Cardiac fibroblast (primary cell): ENCODE results near the gene KRT31.
A peak's percentile ranks its signal among the peaks of the same experiment; 100 is the strongest.

Experiments used
- DNase-seq, 2 donors: peaks; one replicate each; pipeline versions ENCODE4 v3.0.0 to v3.0.0-alpha.2; 2010; ENCODE audit warnings: low read depth in 2 of 2
- H3K4me3 ChIP-seq, 2 donors: replicated peaks in 1 of 2; 1 replicate in 1 of 2; 2 replicates in 1 of 2; pipeline ENCODE4 v1.5.1; 2011; ENCODE audit warnings: low read depth in 2 of 2, low read length in 2 of 2, mild to moderate bottlenecking in 2 of 2, moderate library complexity in 1 of 2
- TF ChIP-seq, protein P1 (sequence below): IDR thresholded peaks from one replicate; pipeline ENCODE4 v1.5.1; 2011; ENCODE audit warnings: low read depth, mild to moderate bottlenecking, low read length, inconsistent platforms

The KRT31 gene

DNA sequence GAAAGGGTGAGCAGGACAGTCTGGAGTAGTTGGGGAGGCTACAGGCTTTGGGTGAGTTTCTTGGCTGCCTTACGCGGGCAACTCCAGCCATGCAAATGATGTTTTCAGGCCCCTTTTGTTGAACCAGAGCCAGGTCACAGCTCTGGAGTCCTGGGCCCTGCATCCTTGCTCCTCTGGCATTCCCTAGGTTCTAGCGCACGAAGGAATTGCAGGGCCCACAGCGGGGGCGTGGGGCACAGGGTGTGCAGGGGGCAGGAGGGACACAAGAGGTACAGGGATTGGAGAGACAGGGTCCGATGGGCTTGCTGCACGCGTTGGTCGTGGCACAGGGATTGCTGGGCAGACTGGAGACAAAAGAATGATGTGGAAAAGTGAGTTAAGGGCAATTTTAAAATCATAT is 3.6 kb downstream of the KRT31 start:
- no peak overlapping the region for H3K4me3 ChIP-seq
- DNase-seq = no peak
- TF ChIP-seq, protein P1, sequence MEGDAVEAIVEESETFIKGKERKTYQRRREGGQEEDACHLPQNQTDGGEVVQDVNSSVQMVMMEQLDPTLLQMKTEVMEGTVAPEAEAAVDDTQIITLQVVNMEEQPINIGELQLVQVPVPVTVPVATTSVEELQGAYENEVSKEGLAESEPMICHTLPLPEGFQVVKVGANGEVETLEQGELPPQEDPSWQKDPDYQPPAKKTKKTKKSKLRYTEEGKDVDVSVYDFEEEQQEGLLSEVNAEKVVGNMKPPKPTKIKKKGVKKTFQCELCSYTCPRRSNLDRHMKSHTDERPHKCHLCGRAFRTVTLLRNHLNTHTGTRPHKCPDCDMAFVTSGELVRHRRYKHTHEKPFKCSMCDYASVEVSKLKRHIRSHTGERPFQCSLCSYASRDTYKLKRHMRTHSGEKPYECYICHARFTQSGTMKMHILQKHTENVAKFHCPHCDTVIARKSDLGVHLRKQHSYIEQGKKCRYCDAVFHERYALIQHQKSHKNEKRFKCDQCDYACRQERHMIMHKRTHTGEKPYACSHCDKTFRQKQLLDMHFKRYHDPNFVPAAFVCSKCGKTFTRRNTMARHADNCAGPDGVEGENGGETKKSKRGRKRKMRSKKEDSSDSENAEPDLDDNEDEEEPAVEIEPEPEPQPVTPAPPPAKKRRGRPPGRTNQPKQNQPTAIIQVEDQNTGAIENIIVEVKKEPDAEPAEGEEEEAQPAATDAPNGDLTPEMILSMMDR = no peak

DNA sequence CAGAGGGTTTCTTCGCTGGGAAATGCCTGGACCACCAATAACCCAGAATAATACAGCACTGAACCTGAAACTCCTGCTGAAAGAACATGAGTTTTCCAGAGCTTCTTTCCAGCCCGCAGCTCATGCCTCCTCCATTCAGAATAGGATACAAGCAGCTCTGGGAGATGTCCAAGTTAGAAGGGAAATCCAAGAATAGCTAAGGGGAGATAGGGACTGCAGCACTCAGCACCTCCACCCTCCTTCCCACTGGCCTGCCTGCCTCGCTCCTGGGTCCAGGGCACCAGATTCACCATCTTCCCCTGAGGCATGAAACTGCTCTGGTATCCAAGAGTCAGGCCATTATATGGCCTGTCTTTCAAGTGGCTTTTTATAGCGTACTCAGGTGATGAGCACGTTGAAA is 4.1 kb downstream of the KRT31 start:
- DNase-seq = peak in 1 of 2 donors; percentile 59
- TF ChIP-seq, protein P1 = no peak
- H3K4me3 ChIP-seq = no peak overlapping the region

DNA sequence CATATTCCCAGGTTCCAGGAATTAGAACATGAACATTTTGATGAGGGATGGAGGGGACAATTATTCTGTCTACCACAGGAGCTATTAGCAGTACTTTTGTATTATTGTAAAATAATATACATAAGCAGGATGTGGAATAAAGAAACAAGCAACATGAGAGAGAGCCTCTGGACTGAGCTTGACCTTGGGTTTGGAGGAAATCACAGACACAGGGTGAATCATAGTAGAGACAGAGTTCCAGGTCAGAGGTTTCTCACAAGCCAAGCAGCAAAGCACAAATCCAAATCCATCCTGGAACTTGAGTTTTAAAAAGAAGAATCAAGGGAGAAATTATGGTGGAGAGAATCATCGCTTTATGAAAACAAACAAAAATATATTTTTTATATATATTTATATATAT is 5.1 kb downstream of the KRT31 start:
- DNase-seq = peak in 1 of 2 donors; percentile 50
- TF ChIP-seq, protein P1 = no peak
- H3K4me3 ChIP-seq = no peak overlapping the region

DNA sequence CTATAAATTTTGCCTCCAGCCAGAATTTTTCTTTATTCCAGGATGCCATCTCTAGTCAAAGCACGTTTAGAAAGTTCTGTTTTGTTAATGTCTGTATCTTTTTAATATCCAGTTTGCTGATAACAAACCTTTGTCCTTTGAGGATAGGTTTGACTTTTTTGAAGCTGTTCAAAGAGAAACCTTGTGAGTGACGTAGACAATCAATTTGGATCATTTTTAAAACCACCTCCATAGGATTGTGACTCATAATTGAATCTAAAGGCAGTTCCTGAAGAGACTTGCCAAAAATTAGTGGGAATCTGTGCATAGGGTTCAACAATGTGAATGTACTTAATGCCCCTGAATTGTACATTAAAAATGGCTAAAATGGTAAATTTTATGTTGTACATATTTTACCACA is 5.9 kb downstream of the KRT31 start:
- no peak for DNase-seq
- no peak overlapping the region for H3K4me3 ChIP-seq
- TF ChIP-seq, protein P1 = no peak

DNA sequence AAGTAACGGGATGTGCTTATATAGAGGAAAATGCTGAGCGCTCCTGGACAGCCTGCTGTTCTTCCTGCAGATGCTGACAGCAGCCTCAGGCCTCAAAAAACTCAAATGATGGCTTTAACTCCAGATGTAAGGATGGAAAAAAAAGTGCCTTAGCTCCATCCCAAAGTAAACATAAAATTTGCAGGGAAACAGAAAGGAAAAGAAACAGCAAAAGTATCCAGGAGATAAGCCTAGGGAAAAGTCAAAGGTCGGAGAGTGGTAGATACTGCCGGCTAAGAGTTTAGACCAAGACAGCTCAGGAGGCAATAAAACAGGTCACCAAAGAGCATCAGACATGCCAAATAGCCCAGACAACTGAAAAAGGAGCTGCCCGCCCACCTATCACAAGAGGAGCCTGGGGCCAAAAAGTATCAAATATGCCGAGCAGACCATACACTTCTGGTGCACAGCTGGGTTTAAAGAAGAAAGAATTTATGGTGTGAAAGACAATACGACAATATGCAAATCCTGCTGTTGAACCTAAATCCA is 6.9 kb downstream of the KRT31 start:
- DNase-seq = no peak
- H3K4me3 ChIP-seq = no peak overlapping the region
- TF ChIP-seq, protein P1 = no peak

DNA sequence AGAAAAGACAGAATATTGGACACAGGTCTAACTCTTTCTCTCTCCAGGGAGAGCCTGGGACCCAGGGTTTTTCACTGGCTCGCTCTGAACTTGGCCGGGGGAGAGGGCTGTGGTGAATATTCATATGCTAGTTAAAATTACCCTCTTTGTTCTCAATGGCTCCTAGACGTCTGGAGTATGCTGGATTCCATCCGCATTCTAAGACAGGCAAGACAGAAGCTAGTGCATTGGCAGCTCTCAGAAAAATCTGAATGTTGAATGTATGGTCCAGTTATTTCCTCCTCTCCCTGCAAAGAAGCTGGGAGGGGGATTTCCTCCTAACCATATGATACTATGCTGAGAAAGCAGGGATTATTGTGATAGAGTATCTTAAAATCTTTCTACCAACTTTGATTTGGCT is 9.7 kb downstream of the KRT31 start:
- TF ChIP-seq, protein P1 = no peak
- H3K4me3 ChIP-seq = no peak overlapping the region
- DNase-seq = no peak

DNA sequence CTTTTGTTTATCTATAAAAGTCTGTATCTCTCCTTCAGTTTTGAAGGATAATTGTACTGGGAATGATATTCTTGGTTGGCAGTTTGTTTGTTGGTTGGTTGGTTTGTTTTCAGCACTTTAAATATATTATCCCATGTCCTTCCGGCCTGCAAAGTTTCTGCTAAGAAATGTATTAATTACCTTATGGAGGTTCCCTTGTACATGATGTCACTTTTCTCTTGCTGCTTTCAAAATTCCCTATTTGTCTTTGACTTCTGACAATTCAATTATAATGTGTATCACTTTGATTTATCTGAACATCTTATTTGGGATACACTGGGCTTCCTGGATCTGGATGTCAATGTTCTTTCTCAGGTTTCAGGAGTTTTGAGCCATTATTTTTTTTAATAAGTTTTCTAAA is 11.2 kb downstream of the KRT31 start:
- DNase-seq = no peak
- TF ChIP-seq, protein P1 = no peak

More for the DNA sequence above, 11.2 kb downstream of the KRT31 start:
- H3K4me3 ChIP-seq = no peak overlapping the region
